Ishikawa (cell line): Measurements from ENCODE around the gene VWA8.

ENCODE experiments used
- CEBPB ChIP-seq: IDR thresholded peaks from 2 replicates; pipeline ENCODE4 v1.6.1; 2012
- CREB1 ChIP-seq: IDR thresholded peaks from 2 replicates; pipeline ENCODE4 v1.6.1; 2012; ENCODE audit warnings: low read depth
- EGR1 ChIP-seq: IDR thresholded peaks from 2 replicates; pipeline ENCODE4 v1.6.1; 2012
- EP300 ChIP-seq: IDR thresholded peaks from 2 replicates; pipeline ENCODE4 v1.6.1; 2012; ENCODE audit warnings: borderline replicate concordance
- FOXM1 ChIP-seq: IDR thresholded peaks from 2 replicates; pipeline ENCODE4 v1.6.1; 2012; ENCODE audit warnings: low read depth, borderline replicate concordance
- NFIC ChIP-seq: IDR thresholded peaks from 2 replicates; pipeline ENCODE4 v1.6.1; 2012
- RAD21 ChIP-seq: IDR thresholded peaks from 2 replicates; pipeline ENCODE4 v1.6.1; 2012; ENCODE audit warnings: low read depth
- REST ChIP-seq: IDR thresholded peaks from 2 replicates; pipeline ENCODE4 v1.6.1; 2012; ENCODE audit warnings: low read depth, mild to moderate bottlenecking
- TAF1 ChIP-seq: IDR thresholded peaks from 2 replicates; pipeline ENCODE4 v1.6.1; 2012; ENCODE audit warnings: low read depth, mild to moderate bottlenecking
- TCF12 ChIP-seq: IDR thresholded peaks from 2 replicates; pipeline ENCODE4 v1.6.1; 2012; ENCODE audit warnings: low read depth
- TEAD4 ChIP-seq: IDR thresholded peaks from 2 replicates; pipeline ENCODE4 v1.6.1; 2012
- USF1 ChIP-seq: IDR thresholded peaks from 2 replicates; pipeline ENCODE4 v1.6.1; 2012
- YY1 ChIP-seq: IDR thresholded peaks from 2 replicates; pipeline ENCODE4 v1.6.1; 2012; ENCODE audit warnings: low read depth
- ZBTB7A ChIP-seq: IDR thresholded peaks from 2 replicates; pipeline ENCODE4 v1.6.1; 2012; ENCODE audit warnings: low read depth
- TF ChIP-seq, protein P1 (sequence below): IDR thresholded peaks from 2 replicates; pipeline ENCODE4 v1.6.1; 2012

The VWA8 gene

GRCh38 chr13:41613471-41613870 lies 347.4 kb downstream of the VWA8 start:
- TF ChIP-seq TEAD4 (no peak), FOXM1 (no peak), ZBTB7A (no peak), USF1 (no peak), EP300 (no peak), EGR1 (no peak), TAF1 (no peak), TCF12 (no peak), CEBPB (no peak), RAD21 (no peak), CREB1 (no peak), YY1 (no peak), NFIC (no peak), REST (no peak)
- TF ChIP-seq, protein P1, sequence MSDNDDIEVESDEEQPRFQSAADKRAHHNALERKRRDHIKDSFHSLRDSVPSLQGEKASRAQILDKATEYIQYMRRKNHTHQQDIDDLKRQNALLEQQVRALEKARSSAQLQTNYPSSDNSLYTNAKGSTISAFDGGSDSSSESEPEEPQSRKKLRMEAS, result no peak

DNA sequence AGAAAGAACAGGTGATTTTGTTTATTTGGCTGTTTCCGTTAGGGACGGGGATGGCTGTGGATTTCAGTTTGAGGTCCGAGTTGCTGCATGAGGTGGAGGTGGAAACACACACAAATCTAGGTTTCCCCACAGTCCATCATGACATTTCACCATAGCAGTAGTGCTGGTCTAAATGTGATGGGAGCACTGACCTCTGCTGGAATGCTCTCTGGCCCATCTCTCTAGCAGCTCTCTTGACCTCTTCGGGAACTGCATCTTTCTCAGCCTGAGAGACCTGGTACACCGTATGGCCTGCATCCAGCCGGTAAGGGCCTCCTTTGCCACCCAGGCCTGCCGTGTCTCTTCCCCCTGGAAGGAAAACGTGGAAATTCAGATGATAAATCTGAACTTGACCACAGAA lies 349.5 kb downstream of the VWA8 start:
- TF ChIP-seq TAF1, result no peak
- TF ChIP-seq TEAD4, result no peak
- TF ChIP-seq, protein P1, result no peak
- no peak for TF ChIP-seq ZBTB7A
- no peak for TF ChIP-seq YY1
- TF ChIP-seq CREB1, result no peak
- no peak for TF ChIP-seq RAD21
- no peak for TF ChIP-seq FOXM1
- no peak for TF ChIP-seq REST
- TF ChIP-seq EP300, result no peak
- TF ChIP-seq EGR1, result no peak
- no peak for TF ChIP-seq TCF12
- TF ChIP-seq USF1, result no peak
- no peak for TF ChIP-seq NFIC
- no peak for TF ChIP-seq CEBPB

GRCh38 chr13:41610404-41610803 lies 350.5 kb downstream of the VWA8 start:
- TF ChIP-seq YY1, result no peak
- TF ChIP-seq USF1, result no peak
- no peak for TF ChIP-seq FOXM1
- TF ChIP-seq TEAD4, result peak; percentile 72; the same call in 1 of the 2 replicates
- TF ChIP-seq EGR1, result peak; percentile 67; the same call in 1 of the 2 replicates
- TF ChIP-seq TAF1, result no peak
- TF ChIP-seq CEBPB, result peak; percentile 55; the same call in 1 of the 2 replicates
- TF ChIP-seq EP300, result 0 out of 2 replicates have a peak, but pooled peaks have one; percentile 13
- TF ChIP-seq REST, result no peak
- no peak for TF ChIP-seq RAD21
- TF ChIP-seq, protein P1, result no peak; the same call in 1 of the 2 replicates
- peak; percentile 31; the same call in 1 of the 2 replicates for TF ChIP-seq NFIC
- TF ChIP-seq TCF12, result 0 out of 2 replicates have a peak, but pooled peaks have one; percentile 30
- TF ChIP-seq CREB1, result no peak
- no peak for TF ChIP-seq ZBTB7A

DNA sequence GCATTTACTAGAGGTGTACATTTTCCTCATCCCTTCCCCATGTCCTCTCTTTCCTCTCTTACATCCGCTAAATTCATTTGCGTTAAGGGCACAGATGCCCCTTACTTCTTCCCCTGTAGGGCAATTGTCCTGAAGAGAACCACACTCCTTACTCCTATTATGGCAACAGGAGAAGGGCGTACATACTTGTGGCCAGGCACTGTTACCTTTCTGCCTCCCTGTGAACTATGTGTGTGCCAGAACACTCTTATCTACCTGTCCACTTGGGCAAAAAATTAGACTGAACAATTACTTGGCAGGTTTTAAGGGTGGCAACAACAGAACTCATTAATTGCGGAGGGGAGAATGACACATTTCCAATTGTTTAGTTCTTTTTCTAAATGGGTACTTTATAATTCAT lies 351.1 kb downstream of the VWA8 start:
- TF ChIP-seq, protein P1, result no peak
- TF ChIP-seq EGR1 (no peak), RAD21 (no peak), TEAD4 (no peak), NFIC (no peak), EP300 (no peak), TCF12 (no peak), YY1 (no peak), USF1 (no peak), FOXM1 (no peak), TAF1 (no peak), REST (no peak), CEBPB (no peak), ZBTB7A (no peak), CREB1 (no peak)
